Esophagus (tissue), 2 donors: Measurements from ENCODE around the gene XRN2. TPM values are rescaled to one million over a fixed set of nuclear protein-coding genes. Genes with fewer than 3 reads are reported as not detected.

Experiments used
- H3K27ac ChIP-seq, 2 donors: one replicate each; pipeline ENCODE4 v1.5.1; 2013; ENCODE audit warnings: low read depth in 2 of 2, mild to moderate bottlenecking in 2 of 2, inconsistent platforms in 1 of 2, low read length in 1 of 2, moderate library complexity in 1 of 2
- H3K27me3 ChIP-seq, 2 donors: one replicate each; pipeline ENCODE4 v1.6.1; 2013; ENCODE audit warnings: low read length in 2 of 2, control low read depth in 1 of 2, mild to moderate bottlenecking in 1 of 2; ENCODE audit not compliant: insufficient read depth in 2 of 2, control insufficient read depth in 1 of 2
- H3K36me3 ChIP-seq, 2 donors: one replicate each; pipeline ENCODE4 v1.6.1; 2013; ENCODE audit warnings: low read length in 1 of 2; ENCODE audit not compliant: control insufficient read depth in 2 of 2, insufficient read depth in 2 of 2
- H3K4me1 ChIP-seq, 2 donors: one replicate each; pipeline ENCODE4 v1.6.1; 2013; ENCODE audit warnings: low read length in 1 of 2; ENCODE audit not compliant: control insufficient read depth in 2 of 2, insufficient read depth in 2 of 2
- H3K4me3 ChIP-seq, 2 donors: one replicate each; pipeline ENCODE4 v1.5.1; 2013; ENCODE audit warnings: low read length in 2 of 2, mild to moderate bottlenecking in 2 of 2, low read depth in 1 of 2, moderate library complexity in 1 of 2
- H3K9me3 ChIP-seq, 2 donors: one replicate each; pipeline ENCODE4 v1.6.1; 2013; ENCODE audit warnings: mild to moderate bottlenecking in 2 of 2, low read depth in 1 of 2, low read length in 1 of 2, moderate library complexity in 1 of 2; ENCODE audit not compliant: control insufficient read depth in 2 of 2, insufficient read depth in 1 of 2
- WGBS, 2 donors: extraction: QIAGEN DNeasy Blood & Tissue Kit; methylation state at CpG; one replicate each; pipeline ENCODE4 v1.1.7; 2013; 5-methylcytosine and 5-hydroxymethylcytosine counted together
- polyA plus RNA-seq, 2 donors: library from polyadenylated mRNA; stranded (reverse); fragments of 200-250 nt; gene quantifications; one replicate each; pipeline ENCODE4 v1.2.3, GENCODE V29; 2013
- donor health status: healthy with polysubstance abuse.
- donor health status: Bipolar disorder and iron deficiency.

XRN2 gene
- polyA plus RNA-seq, 2 donors: 5.2 to 20.1 TPM

DNA sequence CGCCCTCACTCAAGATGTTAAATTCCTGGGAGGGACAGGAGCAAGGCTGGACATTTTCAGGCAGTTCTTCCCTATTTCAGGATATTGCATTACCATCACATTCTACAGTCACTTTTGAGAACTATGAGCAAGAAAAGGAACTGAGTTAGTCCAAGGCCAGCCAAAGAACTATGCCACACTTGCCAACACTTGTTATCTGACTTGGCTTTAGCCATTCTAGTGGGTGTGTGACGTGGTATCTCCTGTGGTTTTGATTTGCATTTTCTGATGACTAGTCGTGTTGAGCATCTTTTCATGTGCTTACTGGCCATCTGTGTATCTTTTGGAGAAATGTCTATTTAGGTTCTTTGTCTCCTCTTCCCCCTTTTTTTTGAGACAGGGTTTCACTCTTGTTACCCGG, 12.0 kb downstream of the XRN2 start:
- WGBS, 2 donors: 64 to 67% methylated on average over 4 of the region's 4 CpGs
- H3K27me3 ChIP-seq: no peaks in the 10 kb centered on the region
- peaks cover 0 to 2% of the 10 kb centered on the region in 2 donors for H3K4me1 ChIP-seq

DNA sequence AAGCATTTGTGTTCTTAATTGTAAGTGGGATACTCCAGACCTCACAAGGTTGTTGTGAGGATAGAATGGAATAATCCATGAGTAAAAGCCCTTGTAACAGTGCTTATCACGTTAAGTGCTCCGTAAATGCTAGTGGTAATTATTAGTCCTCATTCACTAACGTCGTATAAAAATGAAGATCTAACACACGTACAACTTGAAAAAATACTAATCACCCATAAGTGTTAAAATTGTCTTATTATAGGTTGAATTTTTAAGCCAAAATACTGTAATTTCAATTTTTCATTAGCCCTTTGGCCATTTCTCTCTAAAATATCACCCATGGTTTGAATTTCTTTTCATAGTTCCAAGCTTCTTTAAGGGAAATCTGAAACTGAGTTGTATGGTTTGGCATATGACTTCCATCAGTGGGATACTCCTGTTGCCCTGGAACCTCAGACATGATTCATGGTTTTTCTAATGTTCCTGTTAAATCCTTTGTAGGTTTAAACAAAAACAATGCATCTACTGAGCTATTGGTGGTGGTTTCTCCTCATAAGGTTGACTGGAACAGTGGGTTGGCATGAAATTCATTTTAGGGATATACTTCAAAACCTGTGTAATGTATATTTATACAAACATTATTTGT, 19.1 kb downstream of the XRN2 start:
- Histone ChIP-seq H3K27ac (no peak overlapping the region), H3K4me1 (peaks cover 4 to 6% of the 10 kb centered on the region in 2 donors), H3K4me3 (no peak overlapping the region), H3K9me3 (no peaks in the 10 kb centered on the region), H3K27me3 (no peaks in the 10 kb centered on the region), H3K36me3 (no peaks in the 10 kb centered on the region)
- 79 to 99% methylated on average over 5 of the region's 5 CpGs for WGBS, 2 donors

More for the DNA sequence above, 12.0 kb downstream of the XRN2 start:
- no peak overlapping the region for H3K4me3 ChIP-seq
- H3K9me3 ChIP-seq: no peaks in the 10 kb centered on the region
- H3K27ac ChIP-seq: no peak overlapping the region
- H3K36me3 ChIP-seq: no peaks in the 10 kb centered on the region

DNA sequence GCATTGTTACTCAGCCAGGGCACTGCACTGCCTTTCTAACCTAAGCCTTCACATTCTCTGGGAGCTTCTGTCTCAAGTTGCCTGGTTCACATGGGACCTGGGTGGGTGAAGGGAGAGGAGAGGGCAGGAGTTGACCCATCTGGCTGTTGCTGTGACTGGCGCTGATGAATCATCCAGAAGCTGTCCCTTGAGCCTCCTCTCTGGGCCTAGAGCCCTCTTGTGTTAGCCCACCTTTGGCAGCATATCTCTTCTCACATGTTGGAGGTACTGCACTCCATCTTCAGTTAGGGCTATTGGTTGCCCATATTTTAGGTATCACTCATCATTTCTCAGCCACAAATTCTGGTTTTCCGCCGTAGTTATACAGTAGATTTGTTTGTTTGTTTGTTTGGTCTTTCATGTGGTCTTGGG, 19.8 kb downstream of the XRN2 start:
- Histone ChIP-seq H3K27me3 (no peaks in the 10 kb centered on the region), H3K4me1 (peaks cover 4 to 6% of the 10 kb centered on the region in 2 donors), H3K27ac (no peak overlapping the region), H3K36me3 (no peaks in the 10 kb centered on the region), H3K9me3 (no peaks in the 10 kb centered on the region), H3K4me3 (no peak overlapping the region)
- WGBS, 2 donors: 88 to 93% methylated on average over 3 of the region's 3 CpGs

DNA sequence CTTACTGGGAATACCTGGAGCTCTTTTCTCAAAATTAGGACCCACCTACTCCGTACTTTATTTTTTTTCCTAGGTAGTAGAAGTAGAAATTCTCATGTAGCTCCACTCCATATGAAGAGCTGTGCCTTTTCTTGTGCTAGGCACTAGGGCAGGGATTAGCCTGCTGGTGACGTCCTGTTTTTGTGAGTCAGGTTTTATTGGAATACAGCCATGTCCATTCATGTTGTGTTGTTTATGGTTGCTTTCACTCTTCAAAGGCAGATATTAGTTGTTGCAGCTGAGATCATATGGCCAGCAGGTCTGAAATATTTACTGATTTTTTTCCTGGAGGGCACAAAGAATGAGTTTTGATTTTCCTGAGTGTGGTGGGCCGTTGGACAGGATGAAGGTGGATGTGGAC, 20.5 kb downstream of the XRN2 start:
- no peak overlapping the region for H3K27ac ChIP-seq
- no peaks in the 10 kb centered on the region for H3K27me3 ChIP-seq
- H3K9me3 ChIP-seq: no peaks in the 10 kb centered on the region
- no peaks in the 10 kb centered on the region for H3K36me3 ChIP-seq
- no peak overlapping the region for H3K4me3 ChIP-seq
- WGBS, 2 donors: 65 to 67% methylated on average over 3 of the region's 3 CpGs
- peaks cover 4 to 6% of the 10 kb centered on the region in 2 donors for H3K4me1 ChIP-seq

- Histone ChIP-seq H3K27me3 (no peaks in the 10 kb centered on the region), H3K36me3 (no peaks in the 10 kb centered on the region), H3K4me3 (no peak overlapping the region), H3K4me1 (peaks cover 4 to 6% of the 10 kb centered on the region in 2 donors), H3K27ac (no peak overlapping the region), H3K9me3 (no peaks in the 10 kb centered on the region)
- WGBS, 2 donors: 82% methylated on average over 2 of the region's 2 CpGs
Observed at GRCh38 chr20:21324126-21324525, 21.0 kb downstream of the XRN2 start.

- Histone ChIP-seq H3K27ac (no peak overlapping the region), H3K36me3 (no peaks in the 10 kb centered on the region), H3K4me3 (no peak overlapping the region), H3K9me3 (no peaks in the 10 kb centered on the region), H3K27me3 (no peaks in the 10 kb centered on the region), H3K4me1 (peaks cover 4 to 6% of the 10 kb centered on the region in 2 donors)
- WGBS, 2 donors: 60 to 67% methylated on average over 1 of the region's 1 CpG
Observed at GRCh38 chr20:21325296-21325695, 22.2 kb downstream of the XRN2 start.

- 48 to 52% methylated on average over 1 of the region's 1 CpG for WGBS, 2 donors
- H3K9me3 ChIP-seq: no peaks in the 10 kb centered on the region
- peaks cover 4 to 6% of the 10 kb centered on the region in 2 donors for H3K4me1 ChIP-seq
- no peak overlapping the region for H3K4me3 ChIP-seq
- H3K27ac ChIP-seq: no peak overlapping the region
- H3K36me3 ChIP-seq: no peaks in the 10 kb centered on the region
- H3K27me3 ChIP-seq: no peaks in the 10 kb centered on the region
Observed at GRCh38 chr20:21326700-21327099, 23.6 kb downstream of the XRN2 start.

DNA sequence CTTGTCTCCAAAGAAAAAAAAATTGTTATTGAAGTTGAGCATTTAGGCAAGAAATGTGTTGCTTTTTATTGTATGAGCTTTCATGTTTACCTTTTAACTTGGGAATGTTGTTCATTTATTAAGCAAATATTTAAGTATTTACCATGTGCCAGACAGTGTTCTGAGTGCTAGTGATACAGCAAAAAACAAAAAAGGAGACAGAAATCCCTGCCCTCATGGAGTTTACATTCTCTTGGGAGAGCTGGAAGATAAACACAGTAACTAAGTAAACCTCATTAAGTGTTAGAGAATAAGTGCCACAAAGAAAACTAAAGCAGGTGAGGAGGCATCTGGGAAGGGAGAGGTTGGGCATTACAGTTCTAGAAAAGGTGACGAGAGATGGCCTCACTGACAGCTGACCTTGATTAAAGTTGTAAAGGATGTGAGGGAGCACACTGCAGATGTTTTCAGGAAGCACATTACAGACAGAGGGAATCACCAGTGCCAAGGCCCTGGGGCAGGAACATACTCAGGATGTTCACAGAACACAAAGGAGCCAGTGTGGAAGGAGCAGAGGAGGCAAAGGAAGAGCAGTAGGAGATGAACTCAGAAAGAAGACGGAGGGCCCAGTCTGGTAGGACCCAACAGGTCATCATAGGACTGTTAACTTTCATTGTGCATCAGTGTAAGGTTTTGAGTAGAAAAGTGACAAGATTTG, 33.5 kb downstream of the XRN2 start:
- Histone ChIP-seq H3K9me3 (no peaks in the 10 kb centered on the region), H3K27me3 (no peaks in the 10 kb centered on the region), H3K36me3 (peaks cover 3 to 8% of the 10 kb centered on the region in 2 donors), H3K4me1 (no peaks in the 10 kb centered on the region), H3K27ac (no peak overlapping the region), H3K4me3 (no peak overlapping the region)
- WGBS, 2 donors: 97 to 100% methylated on average over 2 of the region's 2 CpGs

- Histone ChIP-seq H3K4me3 (no peak overlapping the region), H3K9me3 (no peaks in the 10 kb centered on the region), H3K27ac (no peak overlapping the region), H3K36me3 (peaks cover 3 to 8% of the 10 kb centered on the region in 2 donors), H3K27me3 (no peaks in the 10 kb centered on the region), H3K4me1 (no peaks in the 10 kb centered on the region)
- WGBS, 2 donors: 78 to 82% methylated on average over 4 of the region's 4 CpGs
Observed at GRCh38 chr20:21338291-21338690, 35.2 kb downstream of the XRN2 start.

- H3K4me3 ChIP-seq: no peak overlapping the region
- no peaks in the 10 kb centered on the region for H3K4me1 ChIP-seq
- H3K9me3 ChIP-seq: no peaks in the 10 kb centered on the region
- no peak overlapping the region for H3K27ac ChIP-seq
- 93 to 96% methylated on average over 3 of the region's 3 CpGs for WGBS, 2 donors
- H3K27me3 ChIP-seq: no peaks in the 10 kb centered on the region
- H3K36me3 ChIP-seq: peaks cover 0 to 4% of the 10 kb centered on the region in 2 donors
Observed at GRCh38 chr20:21339499-21339898, 36.4 kb downstream of the XRN2 start.
